ENCODE results near the gene CAMTA1.

The CAMTA1 gene

GRCh38 chr1:6880951-6881690 lies 95.9 kb downstream of the CAMTA1 start:
- no peak for DNase-seq

- DNase-seq = no peak
Measured at GRCh38 chr1:6882414-6882813, 97.2 kb downstream of the CAMTA1 start.

GRCh38 chr1:6884652-6885153 lies 99.4 kb downstream of the CAMTA1 start:
- no peak for DNase-seq

- no peak for DNase-seq
Measured at GRCh38 chr1:6885426-6885825, 100.2 kb downstream of the CAMTA1 start.

GRCh38 chr1:6886523-6886922 lies 101.3 kb downstream of the CAMTA1 start:
- no peak for DNase-seq

- no peak for DNase-seq
Measured at GRCh38 chr1:6888268-6888667, 103.0 kb downstream of the CAMTA1 start.

- DNase-seq = no peak
Measured at GRCh38 chr1:6888870-6889269, 103.6 kb downstream of the CAMTA1 start.

GRCh38 chr1:6889875-6890480 lies 104.7 kb downstream of the CAMTA1 start:
- DNase-seq = no peak

GRCh38 chr1:6890686-6891085 lies 105.4 kb downstream of the CAMTA1 start:
- DNase-seq = no peak

GRCh38 chr1:6891781-6892579 lies 106.7 kb downstream of the CAMTA1 start:
- DNase-seq = no peak

GRCh38 chr1:6893388-6893787 lies 108.1 kb downstream of the CAMTA1 start:
- DNase-seq = no peak

GRCh38 chr1:6897138-6897537 lies 111.9 kb downstream of the CAMTA1 start:
- no peak for DNase-seq

GRCh38 chr1:6898974-6899539 lies 113.8 kb downstream of the CAMTA1 start:
- DNase-seq = no peak

GRCh38 chr1:6899621-6900020 lies 114.4 kb downstream of the CAMTA1 start:
- no peak for DNase-seq

GRCh38 chr1:6902153-6902552 lies 116.9 kb downstream of the CAMTA1 start:
- no peak for DNase-seq

GRCh38 chr1:6904476-6905170 lies 119.4 kb downstream of the CAMTA1 start:
- no peak for DNase-seq

GRCh38 chr1:6905331-6905730 lies 120.1 kb downstream of the CAMTA1 start:
- no peak for DNase-seq

GRCh38 chr1:6905790-6906189 lies 120.5 kb downstream of the CAMTA1 start:
- DNase-seq = no peak

- DNase-seq = no peak
Measured at GRCh38 chr1:6906783-6907182, 121.5 kb downstream of the CAMTA1 start.

GRCh38 chr1:6907201-6907600 lies 121.9 kb downstream of the CAMTA1 start:
- DNase-seq = no peak

GRCh38 chr1:6907676-6908434 lies 122.6 kb downstream of the CAMTA1 start:
- no peak for DNase-seq

GRCh38 chr1:6909401-6909800 lies 124.1 kb downstream of the CAMTA1 start:
- DNase-seq = no peak
